ENCODE results near the gene FOXO1.

The FOXO1 gene

DNA sequence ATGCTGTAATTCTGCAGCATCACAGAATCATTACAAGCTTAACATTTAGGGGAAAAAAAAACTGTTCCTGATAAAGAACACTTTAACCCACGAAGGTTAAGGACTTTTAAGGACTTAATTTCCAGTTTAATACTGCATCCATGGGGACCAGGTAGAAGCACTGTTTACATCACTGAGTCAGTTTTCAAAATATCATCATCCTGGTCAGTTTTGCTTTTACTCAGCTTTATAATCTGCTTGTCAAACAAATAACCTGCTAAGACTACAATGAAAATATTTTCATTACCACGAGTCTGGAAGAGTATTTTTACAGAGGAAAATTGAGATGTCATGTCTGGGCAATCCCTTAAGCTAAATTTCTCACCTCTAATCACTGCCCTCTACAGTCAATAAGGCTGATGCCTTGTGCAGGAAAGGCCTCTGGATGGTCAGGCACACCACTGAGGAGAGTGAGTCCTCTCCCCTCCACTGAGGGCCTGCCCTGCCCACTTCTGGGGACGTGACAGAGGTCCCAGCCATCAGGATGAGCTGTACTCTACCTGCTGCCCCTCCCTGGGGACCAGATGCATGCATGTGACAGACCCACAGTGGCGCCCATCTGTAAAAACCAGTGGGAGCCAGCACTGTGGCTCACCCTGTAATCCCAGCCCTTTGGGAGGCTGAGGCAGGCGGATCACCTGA, 31.0 kb downstream of the FOXO1 start:
- no peak for DNase-seq (ENCODE audit: low spot score)

DNA sequence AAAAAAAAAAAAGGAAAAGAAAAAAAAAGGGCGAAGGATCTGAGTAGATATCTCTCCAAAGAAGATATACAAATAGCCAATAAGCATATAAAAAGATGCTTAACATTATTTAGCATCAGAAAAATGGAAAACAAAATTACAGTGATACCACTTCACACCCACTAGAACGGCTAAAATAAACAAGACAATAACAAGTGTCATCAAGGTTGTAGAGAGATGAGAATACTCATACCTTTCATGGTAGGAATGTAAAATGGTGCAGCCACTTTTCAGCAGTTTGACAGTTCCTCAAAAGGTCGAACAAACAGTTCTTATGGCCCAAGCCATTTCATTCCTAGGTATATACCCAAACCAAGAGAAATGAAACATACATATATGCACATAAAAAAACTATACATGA, 33.5 kb downstream of the FOXO1 start:
- DNase-seq (ENCODE audit: low spot score): no peak

DNA sequence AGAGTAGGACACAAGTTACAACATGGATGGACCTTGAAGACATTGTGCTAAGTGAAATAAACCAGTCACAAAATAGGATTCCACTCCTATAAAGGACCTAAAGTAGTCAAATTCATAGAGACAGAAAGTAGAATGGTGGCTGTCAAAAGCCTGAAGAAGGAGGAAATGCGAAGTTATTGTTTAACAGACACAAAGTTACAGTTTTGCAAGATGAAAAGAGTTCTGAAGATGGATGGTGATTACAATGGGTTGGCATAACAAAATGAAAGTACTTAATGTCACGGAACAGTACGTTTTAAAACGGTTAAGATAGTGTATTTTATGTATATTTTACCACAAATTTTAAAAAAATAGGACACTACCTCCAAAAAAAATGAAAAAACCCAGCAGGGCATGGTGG, 34.8 kb downstream of the FOXO1 start:
- DNase-seq (ENCODE audit: low spot score): no peak

DNA sequence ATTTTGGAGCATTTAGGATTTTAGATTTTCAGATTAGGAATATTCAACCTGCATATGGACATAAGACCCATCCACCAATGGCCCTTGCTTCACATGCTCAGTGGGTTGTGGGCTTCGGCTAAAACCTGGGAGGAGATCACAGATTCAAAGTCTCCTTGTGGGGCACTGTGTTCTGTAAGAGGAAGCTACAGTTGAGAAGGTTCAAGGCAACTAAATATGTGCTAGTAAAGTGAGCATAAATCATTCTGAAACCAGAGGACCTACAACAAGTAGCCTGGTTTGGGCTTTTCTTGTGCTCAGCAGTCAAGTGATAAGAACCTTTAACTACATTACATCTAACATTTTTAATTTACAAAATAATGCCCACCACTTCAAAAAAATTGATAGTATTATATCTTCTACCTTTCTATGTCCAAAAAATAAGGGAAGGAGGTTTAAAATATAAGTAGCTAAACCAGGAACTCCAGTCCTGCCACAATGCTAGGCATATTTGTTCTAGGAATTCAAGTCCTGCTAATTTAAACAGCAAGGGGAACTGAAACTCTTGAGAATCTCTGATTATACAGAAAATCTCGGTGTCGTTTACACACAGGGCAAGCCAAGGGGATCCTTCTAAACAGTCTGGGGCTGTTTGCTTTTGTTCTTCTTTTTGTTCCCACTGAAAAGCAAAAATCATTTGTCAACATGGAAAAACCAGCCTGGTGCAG, 36.6 kb downstream of the FOXO1 start:
- no peak for DNase-seq (ENCODE audit: low spot score)

DNA sequence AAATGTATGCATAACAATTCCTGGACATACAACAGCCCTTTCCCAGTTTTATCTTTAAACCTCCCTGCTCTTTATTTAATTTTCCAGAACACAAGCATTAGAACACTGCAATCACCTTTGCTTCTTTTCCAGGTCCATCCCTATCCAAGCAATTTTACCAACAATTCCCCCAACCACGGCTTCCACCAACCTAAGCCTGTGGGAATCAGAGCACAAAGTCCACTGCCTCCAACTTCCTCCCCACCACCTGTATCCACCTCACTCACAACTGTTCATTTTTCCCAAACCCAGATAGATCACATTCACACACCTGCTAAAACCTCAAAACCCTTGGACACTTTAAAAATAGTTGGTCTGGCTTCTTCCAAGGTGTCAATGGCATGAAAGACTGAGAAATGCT, 39.5 kb downstream of the FOXO1 start:
- no peak for DNase-seq (ENCODE audit: low spot score)

DNA sequence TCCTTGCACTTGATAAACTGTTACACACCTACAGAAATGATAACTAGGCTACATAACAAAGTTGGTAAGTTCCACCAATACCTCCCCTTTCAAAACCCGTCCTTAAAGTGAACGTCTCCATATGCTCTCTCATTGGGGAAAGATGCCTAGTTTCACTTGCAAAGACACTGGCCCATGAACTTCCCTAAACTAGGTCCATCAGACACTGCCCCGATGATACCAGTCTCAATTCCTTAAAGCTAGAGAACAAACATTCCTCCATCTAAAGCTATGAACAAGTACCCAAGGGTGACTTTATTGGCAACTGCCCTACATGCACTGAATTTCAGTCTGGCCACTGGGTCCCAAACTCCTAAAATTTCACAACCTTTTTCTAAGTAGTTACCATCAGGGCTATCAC, 39.9 kb downstream of the FOXO1 start:
- no peak for DNase-seq (ENCODE audit: low spot score)

DNA sequence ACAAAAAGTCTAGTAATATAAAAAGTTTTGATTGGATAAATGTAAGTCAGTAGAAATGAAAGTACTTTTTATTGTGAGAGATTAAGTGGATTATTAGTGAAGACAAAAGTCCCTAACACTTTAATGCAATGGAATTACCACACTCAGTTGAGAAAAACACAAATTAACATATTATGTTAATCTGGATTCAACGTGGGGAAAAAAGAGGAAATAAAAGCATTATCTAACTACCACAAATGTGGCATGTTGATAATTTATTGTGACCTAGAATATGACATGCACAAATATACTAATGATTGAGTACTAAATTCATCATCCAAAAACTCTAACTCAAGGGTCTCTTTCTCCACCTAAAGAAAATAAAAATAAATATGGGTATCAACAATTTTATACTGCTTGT, 41.5 kb downstream of the FOXO1 start:
- no peak for DNase-seq (ENCODE audit: low spot score)

DNA sequence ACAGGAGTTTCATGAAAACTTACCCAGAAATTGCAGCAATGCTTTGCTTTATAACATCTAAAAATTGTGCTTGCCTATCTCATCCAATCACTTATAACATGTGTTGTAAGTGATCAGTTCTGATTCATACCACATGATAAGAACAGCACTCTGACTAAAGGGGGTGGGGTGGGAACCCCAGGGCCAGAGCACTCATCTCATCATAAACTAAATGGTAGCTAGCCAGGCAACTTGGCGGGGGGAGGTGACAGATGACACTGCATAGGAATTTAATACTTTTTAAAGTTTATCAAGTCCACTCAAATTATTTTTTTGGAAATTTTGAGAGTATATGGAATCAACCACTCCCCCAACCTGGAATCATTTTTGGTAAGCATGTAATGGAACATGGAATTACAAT, 42.1 kb downstream of the FOXO1 start:
- DNase-seq (ENCODE audit: low spot score): no peak

DNA sequence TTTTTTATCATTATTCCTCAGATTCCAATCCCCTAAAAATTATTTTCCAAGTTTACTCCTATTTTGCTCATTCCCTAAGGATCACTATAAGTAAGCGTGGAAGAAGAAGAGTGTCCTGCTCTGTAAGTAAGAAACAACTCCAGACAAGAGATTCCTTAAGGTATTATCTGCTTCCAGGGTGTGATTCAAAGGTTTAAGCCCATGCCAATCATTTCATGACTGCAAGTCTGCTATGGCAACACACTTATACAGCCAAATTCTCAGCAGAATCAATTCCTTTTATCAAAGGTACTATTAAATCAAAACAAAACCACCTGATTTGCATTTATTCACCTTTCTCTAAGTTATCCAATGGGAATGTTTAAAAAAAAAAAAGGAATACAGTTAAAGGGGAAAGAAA, 43.7 kb downstream of the FOXO1 start:
- no peak for DNase-seq (ENCODE audit: low spot score)

DNA sequence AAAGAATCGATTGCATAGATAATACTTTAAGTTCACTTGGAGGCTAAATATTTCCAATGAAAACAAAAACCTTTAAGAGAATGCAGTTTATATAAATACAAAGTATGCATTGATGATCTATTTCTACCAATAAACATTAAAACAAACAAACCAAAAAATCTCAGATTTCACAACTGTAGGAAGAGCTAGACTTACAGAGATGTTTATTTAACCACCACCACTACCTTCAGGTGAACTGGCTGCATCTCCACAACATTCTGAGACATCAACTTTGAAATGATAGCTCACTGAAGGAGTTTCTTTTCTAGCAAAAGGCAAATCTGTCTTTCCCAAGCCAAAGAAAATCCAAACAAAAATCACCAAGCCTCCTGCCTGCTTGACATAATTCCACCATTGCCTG, 44.2 kb downstream of the FOXO1 start:
- DNase-seq (ENCODE audit: low spot score): no peak

DNA sequence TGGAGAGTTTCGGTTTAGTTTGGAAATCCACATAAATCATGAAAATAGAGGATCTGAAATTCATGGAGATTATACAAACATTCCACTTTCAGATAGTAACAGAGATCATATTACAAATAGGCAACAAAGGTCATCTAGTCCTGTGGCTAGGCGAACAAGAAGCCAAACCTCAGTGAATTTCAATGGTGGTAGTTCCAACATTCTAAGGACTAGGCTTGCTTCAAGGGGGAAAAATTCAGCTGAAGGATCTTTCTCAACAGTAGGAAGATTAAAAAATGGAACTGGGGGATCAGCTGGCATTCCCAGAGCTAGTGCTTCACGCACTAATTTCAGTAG, 47.0 kb downstream of the FOXO1 start:
- no peak for DNase-seq (ENCODE audit: low spot score)

DNA sequence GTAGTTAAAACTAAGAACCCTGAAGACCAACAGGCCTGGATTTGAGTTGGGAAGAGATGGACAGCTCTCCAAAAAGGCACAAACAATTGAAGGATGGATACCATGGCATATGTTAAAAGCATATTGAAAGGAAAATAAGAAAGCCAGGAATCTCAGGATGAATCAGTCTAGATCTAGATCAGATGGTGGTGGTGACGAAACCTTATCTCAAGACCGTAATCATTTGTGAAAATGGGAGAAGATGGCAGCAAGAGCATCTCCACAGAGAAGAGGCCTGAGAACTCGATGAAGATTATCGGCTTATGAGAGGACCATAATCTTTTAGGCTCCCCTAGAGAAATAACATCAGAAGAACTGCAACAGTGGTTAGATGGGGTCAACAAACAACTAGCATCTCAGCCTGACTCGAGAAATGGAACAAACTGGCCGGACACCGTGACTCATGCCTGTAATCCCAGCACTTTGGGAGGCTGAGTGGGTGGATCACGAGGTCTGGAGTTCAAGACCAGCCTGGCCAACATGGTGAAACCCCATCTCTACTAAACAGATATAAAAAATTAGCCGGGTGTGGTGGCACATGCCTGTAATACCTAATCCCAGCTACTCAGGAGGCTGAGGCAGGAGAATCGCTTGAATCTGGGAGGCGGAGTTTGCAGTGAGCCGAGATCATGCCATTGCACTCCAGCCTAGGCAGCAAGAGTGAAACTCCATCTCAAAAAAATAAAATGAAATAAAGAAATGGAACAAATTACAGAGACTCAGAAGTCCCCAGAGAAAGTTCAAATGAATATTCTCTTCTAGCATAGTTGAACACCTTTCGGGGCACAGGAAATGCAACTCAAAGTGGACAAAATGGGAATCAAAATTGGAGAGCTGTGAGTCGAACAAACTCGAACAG, 47.6 kb downstream of the FOXO1 start:
- DNase-seq (ENCODE audit: low spot score): no peak

DNA sequence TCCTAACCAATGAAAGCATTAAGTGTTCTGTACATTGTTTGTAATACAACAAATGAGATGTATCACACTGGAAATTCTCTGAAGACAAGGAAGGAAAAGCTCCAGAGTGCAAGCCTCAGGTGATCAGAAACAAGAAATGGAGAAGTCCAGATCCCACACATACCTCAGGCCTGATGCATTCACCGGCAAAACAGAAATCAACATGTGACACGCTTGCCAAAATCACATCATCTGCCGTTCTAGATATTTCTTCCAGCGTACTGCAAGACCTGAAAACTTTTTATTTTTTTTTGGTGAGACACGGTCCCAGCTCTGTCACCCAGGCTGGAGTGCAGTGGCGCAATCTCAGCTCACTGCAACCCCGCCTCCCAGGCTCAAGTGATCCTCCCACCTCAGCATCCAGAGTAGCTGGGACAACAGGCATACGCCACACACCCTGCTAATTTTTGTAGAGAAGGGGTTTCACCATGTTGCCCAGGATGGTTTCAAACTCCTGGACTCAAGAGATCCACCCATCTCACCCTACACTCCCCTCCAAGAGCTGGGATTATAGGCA, 48.6 kb downstream of the FOXO1 start:
- no peak for DNase-seq (ENCODE audit: low spot score)

DNA sequence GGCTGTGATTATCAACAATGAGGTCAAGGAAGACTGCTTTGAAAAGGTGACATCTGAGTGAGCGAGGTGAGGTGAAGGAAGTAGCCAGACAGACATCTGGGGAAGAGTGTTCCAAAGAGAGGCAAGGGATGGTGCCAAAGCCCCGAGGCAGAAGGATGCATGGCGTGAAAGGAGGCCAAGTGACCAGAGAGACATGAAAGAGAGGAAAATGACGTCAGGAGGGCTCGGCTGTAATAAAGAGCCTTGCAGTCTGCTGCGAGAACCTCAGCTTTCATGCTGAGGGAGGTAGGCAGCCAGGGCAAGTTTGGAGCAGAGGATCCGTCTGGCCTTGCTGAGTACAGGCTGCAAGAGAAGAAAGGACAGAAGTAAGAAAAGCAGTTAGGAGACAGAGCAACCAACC, 50.8 kb downstream of the FOXO1 start:
- DNase-seq (ENCODE audit: low spot score): no peak

DNA sequence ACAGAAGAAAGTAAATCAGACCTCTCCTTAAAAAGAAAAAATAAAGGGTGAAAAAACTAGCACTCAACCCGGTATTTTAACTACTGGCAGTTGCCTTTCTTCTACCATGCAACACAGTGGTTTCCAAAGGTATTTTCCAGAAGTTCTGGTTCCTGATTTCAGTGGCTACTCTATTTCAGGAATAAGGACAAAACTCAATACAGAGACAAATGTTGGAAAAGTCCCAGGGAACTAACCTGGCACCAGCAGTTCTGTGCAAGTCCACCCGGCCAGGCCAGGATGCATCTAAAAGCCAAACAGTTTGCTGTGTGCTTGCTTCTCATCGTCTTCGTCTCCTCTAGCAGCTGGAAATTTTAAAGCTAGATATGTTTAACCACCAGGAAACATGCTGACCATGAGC, 52.5 kb downstream of the FOXO1 start:
- no peak for DNase-seq (ENCODE audit: low spot score)

DNA sequence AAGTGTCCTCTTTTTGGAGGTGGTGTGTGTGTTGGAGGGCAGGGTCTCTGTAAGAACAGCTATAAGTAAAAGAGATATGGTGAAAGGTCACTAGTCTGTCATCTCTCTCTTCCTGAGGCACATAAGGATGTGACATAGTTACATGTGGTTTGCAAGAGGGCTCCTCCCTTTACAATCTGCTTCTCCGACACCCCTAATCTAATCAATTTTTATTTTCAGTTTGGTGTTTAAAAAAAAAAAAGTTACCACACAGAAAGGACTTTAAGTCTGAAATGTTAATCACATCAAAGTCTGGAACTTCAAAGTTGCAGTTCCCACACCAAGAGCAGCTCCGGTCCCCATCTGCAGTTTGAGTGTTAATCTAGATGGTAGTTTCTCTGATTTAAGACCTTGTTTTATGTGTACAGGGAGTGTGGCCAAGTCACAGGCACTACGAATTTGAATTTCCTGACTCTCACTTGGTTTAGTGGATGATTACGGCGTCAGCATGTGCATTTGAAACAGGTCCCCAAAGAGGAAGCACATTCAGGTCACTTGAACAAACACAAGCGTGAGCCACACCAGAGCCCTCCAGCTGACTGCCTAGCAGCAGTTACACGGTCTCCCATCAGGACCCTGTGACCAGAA, 53.1 kb downstream of the FOXO1 start:
- no peak for DNase-seq (ENCODE audit: low spot score)

DNA sequence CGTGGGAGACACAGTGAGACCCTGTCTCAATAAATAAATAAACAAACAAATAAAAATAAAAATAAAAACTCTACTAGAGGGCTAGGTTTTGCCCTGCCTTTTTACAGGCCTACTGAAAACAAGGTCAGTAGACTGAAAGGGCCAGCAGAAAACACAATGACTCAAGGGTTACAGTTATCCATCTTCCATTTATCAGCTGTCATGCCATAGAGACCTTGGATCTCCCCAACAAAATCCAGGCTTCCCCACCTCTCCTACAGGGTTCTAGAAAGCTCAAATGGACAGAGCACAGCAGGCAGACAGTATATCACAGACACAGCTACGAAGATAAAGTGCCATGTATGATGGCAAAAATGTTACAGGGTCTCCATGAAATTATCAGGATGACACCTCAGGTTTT, 54.4 kb downstream of the FOXO1 start:
- DNase-seq (ENCODE audit: low spot score): no peak

DNA sequence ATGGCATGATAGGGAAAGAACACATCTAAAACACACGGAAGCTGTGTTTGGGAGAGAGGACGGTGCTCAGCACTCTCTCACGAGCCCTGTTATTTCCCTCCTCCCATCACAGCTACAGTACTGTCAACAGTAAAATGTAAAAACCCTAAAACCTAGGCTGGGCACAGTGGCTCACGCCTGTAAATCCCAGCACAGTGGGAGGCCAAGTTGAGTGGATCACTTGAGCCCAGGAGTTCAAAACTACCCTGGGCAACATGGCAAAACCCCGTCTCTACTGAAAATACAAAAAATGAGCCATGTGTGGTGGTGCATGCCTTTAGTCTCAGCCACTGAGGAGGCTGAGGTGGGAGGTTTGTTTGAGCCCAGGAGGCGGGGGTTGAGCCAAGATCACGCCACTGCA, 54.8 kb downstream of the FOXO1 start:
- DNase-seq (ENCODE audit: low spot score): no peak

DNA sequence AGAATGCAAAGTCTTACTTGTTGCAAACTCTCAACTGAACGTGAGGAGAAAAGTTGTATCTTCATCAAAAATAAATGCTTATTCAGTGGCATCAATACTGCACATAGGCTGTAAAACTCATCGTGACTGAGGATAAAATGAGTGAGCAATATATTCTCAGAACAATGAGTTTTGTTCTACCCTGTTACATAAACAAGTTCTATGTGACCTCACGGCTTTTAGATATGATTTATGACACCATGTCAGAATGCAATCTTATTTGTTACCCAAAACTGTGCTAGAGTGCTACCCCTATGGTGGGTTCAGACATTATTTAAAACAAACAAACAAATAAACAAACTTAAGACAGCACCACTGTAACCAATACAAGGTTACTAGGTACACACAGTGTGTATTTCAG, 55.4 kb downstream of the FOXO1 start:
- no peak for DNase-seq (ENCODE audit: low spot score)

DNA sequence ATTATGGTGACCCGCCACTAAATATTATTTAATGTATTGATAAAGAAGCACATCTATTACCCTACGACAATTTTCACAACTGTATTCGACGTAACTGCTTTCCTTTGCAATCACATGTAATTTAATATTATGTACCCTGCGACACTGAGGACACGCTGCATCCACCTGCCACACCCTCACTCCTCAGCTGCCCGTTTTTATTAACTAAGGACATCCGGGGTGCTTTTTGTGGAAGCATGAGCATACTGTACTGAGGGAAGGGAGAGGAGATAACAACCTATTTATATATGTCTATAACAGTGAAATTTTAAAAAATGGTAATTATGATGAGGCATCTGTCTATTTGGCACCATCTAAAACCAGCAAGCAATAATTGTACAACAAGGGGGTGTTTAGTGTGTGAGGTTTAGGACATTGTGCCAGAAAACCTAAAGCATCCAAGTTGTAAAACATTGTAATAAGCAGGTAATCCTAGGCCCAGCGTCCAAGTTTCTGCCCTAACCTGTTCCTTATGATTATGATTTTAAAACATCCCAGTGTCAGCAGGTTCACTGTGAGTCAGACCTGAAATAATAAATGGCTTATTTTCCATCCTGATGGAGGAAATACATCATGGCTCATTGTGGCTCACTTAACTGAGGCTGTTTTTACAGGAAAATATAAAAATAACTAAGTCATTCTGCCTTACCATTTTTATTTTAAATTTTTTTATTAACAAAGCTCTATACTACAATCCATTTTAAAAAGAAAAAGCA, 56.3 kb downstream of the FOXO1 start:
- DNase-seq (ENCODE audit: low spot score): no peak

DNA sequence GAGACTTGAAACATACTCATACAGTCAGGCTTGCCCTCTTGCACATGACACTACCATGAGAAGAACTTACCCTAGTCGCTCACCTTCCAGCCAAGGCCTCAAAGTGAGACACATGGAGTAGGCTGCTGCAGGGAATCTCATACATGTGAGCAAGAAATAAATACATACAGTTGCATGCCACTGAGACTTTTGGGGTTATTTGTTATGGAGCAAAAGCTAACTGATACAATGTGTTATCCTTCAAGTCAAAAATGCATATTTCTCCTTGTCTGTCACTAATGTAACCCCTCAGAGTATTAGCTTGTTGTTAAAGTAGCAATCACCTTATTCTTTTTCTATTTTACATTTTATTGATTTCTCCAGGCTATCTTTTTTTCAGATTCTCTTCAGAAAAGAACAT, 58.1 kb downstream of the FOXO1 start:
- DNase-seq (ENCODE audit: low spot score): no peak

DNA sequence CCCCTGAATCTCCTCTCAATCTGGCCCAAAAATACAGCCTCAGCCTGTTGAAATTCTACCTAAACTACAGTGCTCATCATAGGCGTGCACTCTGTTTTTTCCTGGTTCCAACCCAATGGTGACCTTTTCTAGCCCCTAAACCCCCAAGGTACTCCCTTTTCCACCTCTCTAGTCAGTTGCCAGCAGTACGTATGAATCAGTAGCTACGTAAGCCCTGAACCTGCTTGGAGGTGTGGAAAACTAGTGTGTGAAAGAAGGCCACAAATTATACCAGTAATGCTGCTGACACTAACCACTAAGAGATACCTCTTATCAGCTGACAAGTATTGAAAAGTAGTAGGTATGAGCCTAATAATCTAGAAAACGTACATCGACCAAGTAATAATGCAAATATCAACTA, 60.9 kb downstream of the FOXO1 start:
- DNase-seq (ENCODE audit: low spot score): no peak
